H9 (cell line): ENCODE results near the gene CPXM2. TPM values are rescaled to one million over a fixed set of nuclear protein-coding genes. Genes with fewer than 3 reads are reported as not detected.

ENCODE experiments used
- DNase-seq: peaks from one replicate; pipeline ENCODE4 v3.0.0-alpha.2; 2017
- H2AFZ ChIP-seq: one replicate; pipeline ENCODE4 v1.6.1; 2013; ENCODE audit warnings: mild to moderate bottlenecking, low read length, control low read depth, moderate library complexity
- H2AK5ac ChIP-seq: 2 replicates; pipeline ENCODE4 v1.6.1; 2013; ENCODE audit warnings: low read length, control low read depth, mixed read lengths; ENCODE audit not compliant: insufficient read length
- H2BK120ac ChIP-seq: one replicate; pipeline ENCODE4 v1.6.1; 2013; ENCODE audit warnings: low read depth, mild to moderate bottlenecking, low read length, control low read depth, inconsistent platforms; ENCODE audit not compliant: poor library complexity, severe bottlenecking
- H2BK12ac ChIP-seq: 2 replicates; pipeline ENCODE4 v1.6.1; 2013; ENCODE audit warnings: low read length, control low read depth, mixed read lengths, low read depth; ENCODE audit not compliant: insufficient read length
- H2BK15ac ChIP-seq: 2 replicates; pipeline ENCODE4 v1.6.1; 2013; ENCODE audit warnings: low read depth, low read length, control low read depth
- H2BK20ac ChIP-seq: one replicate; pipeline ENCODE4 v1.6.1; 2013; ENCODE audit warnings: low read depth, mild to moderate bottlenecking, low read length, control low read depth, inconsistent platforms; ENCODE audit not compliant: poor library complexity, severe bottlenecking
- H2BK5ac ChIP-seq: 2 replicates; pipeline ENCODE4 v1.6.1; 2013; ENCODE audit warnings: low read length, control low read depth, mixed read lengths; ENCODE audit not compliant: insufficient read length
- H3K14ac ChIP-seq: 2 replicates; pipeline ENCODE4 v1.6.1; 2013; ENCODE audit warnings: low read length, control low read depth; ENCODE audit not compliant: insufficient read depth
- H3K18ac ChIP-seq: 2 replicates; pipeline ENCODE4 v1.6.1; 2013; ENCODE audit warnings: low read depth, mild to moderate bottlenecking, mixed read lengths, low read length, control low read depth; ENCODE audit not compliant: insufficient read length
- H3K23ac ChIP-seq: 2 replicates; pipeline ENCODE4 v1.6.1; 2013; ENCODE audit warnings: low read length, control low read depth, mixed read lengths, low read depth; ENCODE audit not compliant: insufficient read length
- H3K23me2 ChIP-seq: 2 replicates; pipeline ENCODE4 v1.6.1; 2013; ENCODE audit warnings: low read depth, mild to moderate bottlenecking, mixed read lengths, low read length, control low read depth; ENCODE audit not compliant: insufficient read length, poor library complexity, severe bottlenecking
- H3K27ac ChIP-seq: 2 replicates; pipeline ENCODE4 v1.5.1; 2013; ENCODE audit warnings: low read length, control low read depth, mixed read lengths, low read depth; ENCODE audit not compliant: insufficient read length
- H3K27me3 ChIP-seq: 2 replicates; pipeline ENCODE4 v1.6.1; 2013; ENCODE audit warnings: low read length, control low read depth, inconsistent platforms; ENCODE audit not compliant: insufficient read depth
- H3K4ac ChIP-seq: 2 replicates; pipeline ENCODE4 v1.6.1; 2013; ENCODE audit warnings: low read depth, mild to moderate bottlenecking, control low read depth, inconsistent platforms, low read length, moderate library complexity
- H3K4me1 ChIP-seq: 2 replicates; pipeline ENCODE4 v1.6.1; 2013; ENCODE audit warnings: low read length, control low read depth, inconsistent platforms; ENCODE audit not compliant: insufficient read depth
- H3K4me2 ChIP-seq: 2 replicates; pipeline ENCODE4 v1.6.1; 2013; ENCODE audit warnings: low read length, control low read depth, mixed read lengths; ENCODE audit not compliant: insufficient read length, insufficient read depth
- H3K56ac ChIP-seq: 2 replicates; pipeline ENCODE4 v1.6.1; 2013; ENCODE audit warnings: low read depth, mild to moderate bottlenecking, mixed read lengths, low read length, control low read depth; ENCODE audit not compliant: insufficient read length
- H3K79me1 ChIP-seq: 2 replicates; pipeline ENCODE4 v1.6.1; 2013; ENCODE audit warnings: low read depth, mild to moderate bottlenecking, moderate library complexity, low read length, control low read depth, inconsistent platforms; ENCODE audit not compliant: insufficient read depth, poor library complexity, severe bottlenecking
- H3K79me2 ChIP-seq: 2 replicates; pipeline ENCODE4 v1.6.1; 2013; ENCODE audit warnings: low read length, control low read depth, inconsistent platforms; ENCODE audit not compliant: insufficient read depth
- H3K9ac ChIP-seq: 2 replicates; pipeline ENCODE4 v1.6.1; 2013; ENCODE audit warnings: low read length, control low read depth, mixed read lengths; ENCODE audit not compliant: insufficient read length; ENCODE audit errors: extremely low read depth
- H3K9me3 ChIP-seq: one replicate; pipeline ENCODE4 v1.6.1; 2013; ENCODE audit warnings: low read depth, low read length, inconsistent platforms; ENCODE audit not compliant: control insufficient read depth
- H3T11ph ChIP-seq: one replicate; pipeline ENCODE4 v1.6.1; 2013; ENCODE audit warnings: mild to moderate bottlenecking, low read length, control low read depth, inconsistent platforms
- H4K20me1 ChIP-seq: one replicate; pipeline ENCODE4 v1.6.1; 2013; ENCODE audit not compliant: control insufficient read depth, insufficient read length, insufficient read depth
- H4K5ac ChIP-seq: 2 replicates; pipeline ENCODE4 v1.6.1; 2013; ENCODE audit warnings: low read depth, mild to moderate bottlenecking, mixed read lengths, low read length, control low read depth; ENCODE audit not compliant: insufficient read length
- H4K8ac ChIP-seq: replicated peaks from 2 replicates; pipeline ENCODE4 v1.6.1; 2013; ENCODE audit warnings: low read length, control low read depth, mixed read lengths, low read depth; ENCODE audit not compliant: insufficient read length
- H4K91ac ChIP-seq: 2 replicates; pipeline ENCODE4 v1.6.1; 2013; ENCODE audit warnings: low read depth, mild to moderate bottlenecking, moderate library complexity, mixed read lengths, low read length, control low read depth; ENCODE audit not compliant: insufficient read length
- H3K27ac Mint-ChIP-seq, 3 experiments: 2 replicates in 2 of 3; 3 replicates in 1 of 3; pipeline ENCODE4 v1.8.0; 2020 to 2021; ENCODE audit warnings: mixed read lengths in 3 of 3, mild to moderate bottlenecking in 1 of 3, moderate library complexity in 1 of 3
- H3K27me3 Mint-ChIP-seq: 2 replicates; pipeline ENCODE4 v1.8.0; 2021; ENCODE audit warnings: low read depth, mild to moderate bottlenecking, moderate library complexity, mixed read lengths
- H3K36me3 Mint-ChIP-seq, 3 experiments: 2 replicates in 2 of 3; 3 replicates in 1 of 3; pipeline ENCODE4 v1.8.0; 2020 to 2021; ENCODE audit warnings: low read depth in 3 of 3, mixed read lengths in 3 of 3; ENCODE audit not compliant: insufficient read depth in 1 of 3
- H3K4me1 Mint-ChIP-seq, 2 experiments: 2 replicates each; pipeline ENCODE4 v1.8.0; 2020; ENCODE audit warnings: mixed read lengths in 2 of 2
- H3K4me3 Mint-ChIP-seq, 2 experiments: 2 replicates in 1 of 2; 3 replicates in 1 of 2; pipeline ENCODE4 v1.8.0; 2020 to 2021; ENCODE audit warnings: mild to moderate bottlenecking in 2 of 2, mixed read lengths in 2 of 2, moderate library complexity in 1 of 2
- H3K9me3 Mint-ChIP-seq, 2 experiments: 2 replicates in 1 of 2; 3 replicates in 1 of 2; pipeline ENCODE4 v1.8.0; 2020; ENCODE audit warnings: mild to moderate bottlenecking in 2 of 2, mixed read lengths in 2 of 2, moderate library complexity in 1 of 2
- WGBS: extraction: QIAGEN DNeasy Blood & Tissue Kit; methylation state at CpG from one replicate; pipeline ENCODE4 v1.1.7; 2013; ENCODE audit warnings: missing lambda C conversion rate, low lambda C conversion rate, mixed read lengths; ENCODE audit not compliant: insufficient read length; ENCODE audit errors: extremely low coverage; 5-methylcytosine and 5-hydroxymethylcytosine counted together
- total RNA-seq: library from RNA; stranded (reverse); gene quantifications from 2 replicates; pipeline ENCODE4 v1.2.1, GENCODE V29; 2021
- TF ChIP-seq, protein P1 (sequence below): fragments of 200-600 bp; sonication (generic); conservative IDR thresholded peaks from 3 replicates; pipeline ENCODE4 v1.8.0; 2021; ENCODE audit warnings: antibody characterized with exemption, mild to moderate bottlenecking

Gene CPXM2
- total RNA-seq, 1 experiment from 2014 or later, result 1.7 TPM

DNA sequence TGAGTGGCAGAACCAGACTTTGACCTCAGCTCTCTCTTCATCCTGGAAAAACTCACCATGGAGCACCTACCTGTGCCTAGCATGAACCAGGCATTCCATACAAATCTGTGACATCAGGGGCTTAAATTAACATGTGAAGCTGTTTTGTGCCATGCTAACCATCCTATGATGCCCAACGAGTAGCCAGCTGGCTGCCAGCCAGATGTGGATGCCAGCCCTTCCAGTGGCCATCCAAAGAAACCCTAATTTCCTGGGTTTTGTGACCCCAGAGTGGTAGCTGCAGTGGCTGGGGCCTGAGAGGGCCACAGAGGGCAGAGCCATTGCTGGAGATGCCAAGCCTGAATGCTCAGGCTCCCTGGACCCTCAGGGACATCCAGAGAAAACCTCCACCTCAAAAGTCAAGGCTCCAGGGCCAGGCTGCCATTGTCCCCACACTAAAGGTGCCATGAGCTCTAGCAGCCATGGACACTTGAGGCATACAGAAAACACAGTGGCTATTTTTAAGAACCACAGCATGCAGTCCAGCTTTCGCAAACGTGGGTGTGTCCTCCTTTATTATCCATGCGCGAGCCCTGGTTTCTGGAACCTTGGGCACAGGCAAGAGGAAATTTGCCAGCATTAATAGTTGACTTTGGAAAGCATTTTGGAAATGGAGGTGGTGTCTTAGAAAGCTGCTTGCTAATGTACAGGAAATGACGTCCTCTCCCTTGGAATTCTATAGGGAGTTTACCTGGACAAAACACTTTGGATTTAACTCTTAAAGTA, 6.0 kb downstream of the CPXM2 start:
- Histone ChIP-seq H2AFZ (no peak overlapping the region), H2BK15ac (no peak overlapping the region), H3K18ac (no peak overlapping the region), H4K5ac (no peak overlapping the region), H2BK20ac (no peak overlapping the region), H3T11ph (no peak overlapping the region), H3K79me1 (no peaks in the 10 kb centered on the region), H3K23ac (no peak overlapping the region), H2AK5ac (no peak overlapping the region), H4K20me1 (no peaks in the 10 kb centered on the region), H3K23me2 (no peaks in the 10 kb centered on the region), H2BK5ac (no peak overlapping the region), H3K9me3 (no peaks in the 10 kb centered on the region), H2BK120ac (no peak overlapping the region), H3K27ac (no peak overlapping the region), H4K91ac (no peak overlapping the region), H3K14ac (no peak overlapping the region), H3K56ac (no peak overlapping the region), H3K79me2 (no peaks in the 10 kb centered on the region; the same call in 1 of the 2 replicates), H3K9ac (no peak overlapping the region), H3K4ac (no peak overlapping the region), H2BK12ac (no peak overlapping the region), H3K4me1 (peaks cover 3% of the 10 kb centered on the region; the same call in 1 of the 2 replicates), H3K27me3 (no peaks in the 10 kb centered on the region; the same call in 1 of the 2 replicates), H3K4me2 (no peak overlapping the region), H4K8ac (no peak overlapping the region)
- peak overlapping the region in 1 of 3 experiments; percentile 79; a peak in 1 of 7 replicates for H3K27ac Mint-ChIP-seq
- TF ChIP-seq, protein P1, sequence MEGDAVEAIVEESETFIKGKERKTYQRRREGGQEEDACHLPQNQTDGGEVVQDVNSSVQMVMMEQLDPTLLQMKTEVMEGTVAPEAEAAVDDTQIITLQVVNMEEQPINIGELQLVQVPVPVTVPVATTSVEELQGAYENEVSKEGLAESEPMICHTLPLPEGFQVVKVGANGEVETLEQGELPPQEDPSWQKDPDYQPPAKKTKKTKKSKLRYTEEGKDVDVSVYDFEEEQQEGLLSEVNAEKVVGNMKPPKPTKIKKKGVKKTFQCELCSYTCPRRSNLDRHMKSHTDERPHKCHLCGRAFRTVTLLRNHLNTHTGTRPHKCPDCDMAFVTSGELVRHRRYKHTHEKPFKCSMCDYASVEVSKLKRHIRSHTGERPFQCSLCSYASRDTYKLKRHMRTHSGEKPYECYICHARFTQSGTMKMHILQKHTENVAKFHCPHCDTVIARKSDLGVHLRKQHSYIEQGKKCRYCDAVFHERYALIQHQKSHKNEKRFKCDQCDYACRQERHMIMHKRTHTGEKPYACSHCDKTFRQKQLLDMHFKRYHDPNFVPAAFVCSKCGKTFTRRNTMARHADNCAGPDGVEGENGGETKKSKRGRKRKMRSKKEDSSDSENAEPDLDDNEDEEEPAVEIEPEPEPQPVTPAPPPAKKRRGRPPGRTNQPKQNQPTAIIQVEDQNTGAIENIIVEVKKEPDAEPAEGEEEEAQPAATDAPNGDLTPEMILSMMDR, result no peak
- H3K4me1 Mint-ChIP-seq, result peaks cover 8 to 30% of the 10 kb centered on the region in 2 experiments
- peaks cover 19% of the 10 kb centered on the region for H3K27me3 Mint-ChIP-seq
- no CpG with 5 or more reads among the region's 6 CpGs for WGBS
- H3K36me3 Mint-ChIP-seq, result no peaks in the 10 kb centered on the region
- no peak for DNase-seq
- H3K9me3 Mint-ChIP-seq, result no peaks in the 10 kb centered on the region
- H3K4me3 Mint-ChIP-seq, result no peak overlapping the region
